Hindlimb muscle (tissue), 1 donor: ENCODE data around the gene PCDHB16. TPM values are rescaled to one million over a fixed set of nuclear protein-coding genes. Genes with fewer than 3 reads are reported as not detected.
"Not testable (repeated sequence)": the region's sequence is repeated elsewhere in the genome, so short reads cannot be mapped to it uniquely, and the experiment has no call there.

ENCODE experiments used
- DNase-seq: peaks from one replicate; pipeline ENCODE4 v3.0.0-alpha.2; 2013
- polyA plus RNA-seq: library from polyadenylated mRNA; unstranded; fragments of 120-200 nt; gene quantifications from one replicate; pipeline ENCODE4 v1.2.1, GENCODE V29; 2013; ENCODE audit not compliant: insufficient read length

The PCDHB16 gene
- polyA plus RNA-seq, 1 donor: 3.9 TPM

DNA sequence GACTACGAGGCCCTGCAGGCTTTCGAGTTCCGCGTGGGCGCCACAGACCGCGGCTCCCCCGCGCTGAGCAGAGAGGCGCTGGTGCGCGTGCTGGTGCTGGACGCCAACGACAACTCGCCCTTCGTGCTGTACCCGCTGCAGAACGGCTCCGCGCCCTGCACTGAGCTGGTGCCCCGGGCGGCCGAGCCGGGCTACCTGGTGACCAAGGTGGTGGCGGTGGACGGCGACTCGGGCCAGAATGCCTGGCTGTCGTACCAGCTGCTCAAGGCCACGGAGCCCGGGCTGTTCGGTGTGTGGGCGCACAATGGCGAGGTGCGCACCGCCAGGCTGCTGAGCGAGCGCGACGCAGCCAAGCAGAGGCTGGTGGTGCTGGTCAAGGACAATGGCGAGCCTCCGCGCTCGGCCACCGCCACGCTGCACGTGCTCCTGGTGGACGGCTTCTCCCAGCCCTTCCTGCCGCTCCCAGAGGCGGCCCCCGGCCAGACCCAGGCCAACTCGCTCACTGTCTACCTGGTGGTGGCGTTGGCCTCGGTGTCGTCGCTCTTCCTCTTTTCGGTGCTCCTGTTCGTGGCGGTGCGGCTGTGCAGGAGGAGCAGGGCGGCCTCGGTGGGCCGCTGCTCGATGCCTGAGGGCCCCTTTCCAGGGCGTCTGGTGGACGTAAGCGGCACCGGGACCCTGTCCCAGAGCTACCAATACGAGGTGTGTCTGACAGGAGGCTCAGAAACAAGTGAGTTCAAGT, 2.1 kb downstream of the PCDHB16 start:
- DNase-seq: not testable (repeated sequence)

DNA sequence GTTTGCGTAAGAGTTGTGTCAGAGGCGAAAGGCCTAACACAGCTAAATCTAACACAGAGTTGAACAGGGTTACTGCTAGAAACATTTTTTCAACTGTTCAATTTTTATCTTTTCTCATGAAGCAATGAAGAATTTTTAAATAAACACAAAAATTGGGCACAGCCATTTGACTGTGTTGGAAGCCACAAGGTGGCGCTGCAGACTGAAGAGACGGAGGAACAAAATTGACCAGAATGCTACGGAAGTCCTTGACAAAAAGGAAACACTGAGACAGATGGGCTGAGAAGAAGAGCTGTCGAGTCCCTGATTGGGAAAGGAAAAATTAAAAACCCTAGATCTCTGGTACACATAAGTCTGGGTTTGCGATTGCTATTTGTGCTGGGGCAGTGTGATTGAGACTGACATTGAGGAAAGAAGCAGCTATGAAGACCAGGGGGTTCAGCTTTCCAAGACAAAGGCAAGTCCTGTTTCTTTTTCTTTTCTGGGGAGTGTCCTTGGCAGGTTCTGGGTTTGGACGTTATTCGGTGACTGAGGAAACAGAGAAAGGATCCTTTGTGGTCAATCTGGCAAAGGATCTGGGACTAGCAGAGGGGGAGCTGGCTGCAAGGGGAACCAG, 4.8 kb downstream of the PCDHB16 start, which contains the start of gene PCDHB9:
PCDHB9 (plus strand) TSS at position 265 of the 616 bp plus-strand sequence; CDS start at position 423, 158 bp downstream.
- no peak for DNase-seq

DNA sequence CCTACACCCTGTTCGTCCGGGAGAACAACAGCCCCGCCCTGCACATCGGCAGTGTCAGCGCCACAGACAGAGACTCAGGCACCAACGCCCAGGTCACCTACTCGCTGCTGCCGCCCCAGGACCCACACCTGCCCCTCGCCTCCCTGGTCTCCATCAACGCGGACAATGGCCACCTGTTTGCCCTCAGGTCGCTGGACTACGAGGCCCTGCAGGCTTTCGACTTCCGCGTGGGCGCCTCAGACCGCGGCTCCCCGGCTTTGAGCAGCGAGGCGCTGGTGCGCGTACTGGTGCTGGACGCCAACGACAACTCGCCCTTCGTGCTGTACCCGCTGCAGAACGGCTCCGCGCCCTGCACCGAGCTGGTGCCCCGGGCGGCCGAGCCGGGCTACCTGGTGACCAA, 6.5 kb downstream of the PCDHB16 start:
- not testable (repeated sequence) for DNase-seq

DNA sequence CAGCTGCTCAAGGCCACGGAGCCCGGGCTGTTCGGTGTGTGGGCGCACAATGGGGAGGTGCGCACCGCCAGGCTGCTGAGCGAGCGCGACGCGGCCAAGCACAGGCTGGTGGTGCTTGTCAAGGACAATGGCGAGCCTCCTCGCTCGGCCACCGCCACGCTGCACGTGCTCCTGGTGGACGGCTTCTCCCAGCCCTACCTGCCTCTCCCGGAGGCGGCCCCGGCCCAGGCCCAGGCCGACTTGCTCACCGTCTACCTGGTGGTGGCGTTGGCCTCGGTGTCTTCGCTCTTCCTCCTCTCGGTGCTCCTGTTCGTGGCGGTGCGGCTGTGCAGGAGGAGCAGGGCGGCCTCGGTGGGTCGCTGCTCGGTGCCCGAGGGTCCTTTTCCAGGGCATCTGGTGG, 6.9 kb downstream of the PCDHB16 start:
- DNase-seq: not testable (repeated sequence)

DNA sequence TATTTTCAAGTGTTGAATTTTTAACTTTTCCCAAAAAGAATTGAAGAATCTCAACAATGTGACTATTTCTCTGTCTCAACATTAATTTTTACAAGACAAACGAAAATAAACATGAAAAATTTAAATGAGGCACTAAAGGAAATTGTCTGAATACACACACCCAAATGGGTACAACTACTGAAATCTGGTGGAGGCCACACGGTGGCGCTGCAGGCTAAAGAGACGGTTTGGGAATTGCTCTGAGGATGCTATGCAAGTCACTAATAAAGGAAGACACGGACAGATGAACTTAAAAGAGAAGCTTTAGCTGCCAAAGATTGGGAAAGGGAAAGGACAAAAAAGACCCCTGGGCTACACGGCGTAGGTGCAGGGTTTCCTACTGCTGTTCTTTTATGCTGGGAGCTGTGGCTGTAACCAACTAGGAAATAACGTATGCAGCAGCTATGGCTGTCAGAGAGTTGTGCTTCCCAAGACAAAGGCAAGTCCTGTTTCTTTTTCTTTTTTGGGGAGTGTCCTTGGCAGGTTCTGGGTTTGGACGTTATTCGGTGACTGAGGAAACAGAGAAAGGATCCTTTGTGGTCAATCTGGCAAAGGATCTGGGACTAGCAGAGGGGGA, 10.0 kb downstream of the PCDHB16 start, which contains the start of gene PCDHB10:
PCDHB10 (plus strand) TSS at position 244 of the 616 bp plus-strand sequence; CDS start at position 444, 200 bp downstream.
- DNase-seq: peak; percentile 10

DNA sequence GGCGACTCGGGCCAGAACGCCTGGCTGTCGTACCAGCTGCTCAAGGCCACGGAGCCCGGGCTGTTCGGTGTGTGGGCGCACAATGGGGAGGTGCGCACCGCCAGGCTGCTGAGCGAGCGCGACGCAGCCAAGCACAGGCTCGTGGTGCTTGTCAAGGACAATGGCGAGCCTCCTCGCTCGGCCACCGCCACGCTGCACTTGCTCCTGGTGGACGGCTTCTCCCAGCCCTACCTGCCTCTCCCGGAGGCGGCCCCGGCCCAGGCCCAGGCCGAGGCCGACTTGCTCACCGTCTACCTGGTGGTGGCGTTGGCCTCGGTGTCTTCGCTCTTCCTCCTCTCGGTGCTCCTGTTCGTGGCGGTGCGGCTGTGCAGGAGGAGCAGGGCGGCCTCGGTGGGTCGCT, 12.1 kb downstream of the PCDHB16 start:
- not testable (repeated sequence) for DNase-seq

DNA sequence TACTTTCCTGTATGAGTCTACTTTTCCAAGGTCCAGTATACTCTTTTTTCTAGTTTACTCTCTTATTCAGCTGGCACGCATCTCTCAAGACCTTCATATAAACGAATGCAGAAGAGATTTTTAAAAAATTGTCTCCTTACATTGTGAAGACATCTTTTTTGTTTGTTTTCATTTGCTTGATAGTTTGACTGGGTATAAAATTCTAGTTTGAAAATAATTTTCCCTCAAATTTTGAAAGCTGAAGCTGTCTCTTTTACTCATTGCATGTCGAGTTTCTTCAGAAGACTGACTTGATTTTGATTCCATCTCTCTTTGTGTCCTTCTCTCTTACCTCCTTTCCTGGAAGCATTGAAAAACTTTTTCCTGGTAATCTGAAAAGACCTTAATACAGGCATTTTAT, 14.2 kb downstream of the PCDHB16 start:
- no peak for DNase-seq

DNA sequence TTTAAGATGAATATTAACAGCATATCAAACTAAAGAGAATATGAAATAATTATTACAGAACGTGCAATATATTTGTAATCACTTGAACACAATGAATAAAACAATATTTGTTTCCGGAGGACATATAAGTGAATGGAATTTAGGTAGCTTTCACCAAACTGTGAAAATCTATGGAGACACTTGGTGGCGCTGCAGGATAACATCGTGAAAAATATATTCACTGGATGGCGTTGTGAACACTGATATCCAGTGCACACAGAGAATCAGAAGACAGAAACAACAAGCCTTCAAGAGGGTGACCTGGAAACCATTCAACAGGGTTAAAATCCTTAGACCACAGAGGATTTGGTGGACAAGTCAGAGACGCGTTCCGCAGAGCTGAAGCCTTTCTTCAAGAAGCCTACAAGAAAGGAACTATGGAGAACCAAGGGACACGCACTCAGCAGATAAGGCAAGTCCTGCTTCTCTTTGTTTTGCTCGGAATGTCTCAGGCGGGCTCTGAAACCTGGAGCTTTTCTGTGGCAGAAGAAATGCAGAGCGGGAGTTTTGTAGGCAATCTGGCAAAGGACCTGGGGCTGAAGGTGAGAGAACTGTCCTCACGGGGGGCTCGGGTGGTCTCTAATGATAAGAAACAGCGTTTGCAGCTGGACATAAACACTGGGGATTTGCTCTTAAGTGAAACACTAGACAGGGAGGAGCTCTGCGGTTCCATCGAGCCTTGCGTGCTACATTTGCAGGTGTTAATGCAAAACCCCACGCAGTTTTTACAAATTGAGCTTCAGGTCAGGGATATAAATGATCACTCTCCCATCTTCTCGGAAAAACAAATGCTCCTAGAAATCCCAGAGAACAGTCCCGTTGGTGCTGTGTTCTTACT, 17.4 kb downstream of the PCDHB16 start, which contains the start of gene PCDHB11:
PCDHB11 (plus strand) TSS at position 269 of the 877 bp plus-strand sequence; CDS start at position 417, 148 bp downstream.
- DNase-seq: no peak

DNA sequence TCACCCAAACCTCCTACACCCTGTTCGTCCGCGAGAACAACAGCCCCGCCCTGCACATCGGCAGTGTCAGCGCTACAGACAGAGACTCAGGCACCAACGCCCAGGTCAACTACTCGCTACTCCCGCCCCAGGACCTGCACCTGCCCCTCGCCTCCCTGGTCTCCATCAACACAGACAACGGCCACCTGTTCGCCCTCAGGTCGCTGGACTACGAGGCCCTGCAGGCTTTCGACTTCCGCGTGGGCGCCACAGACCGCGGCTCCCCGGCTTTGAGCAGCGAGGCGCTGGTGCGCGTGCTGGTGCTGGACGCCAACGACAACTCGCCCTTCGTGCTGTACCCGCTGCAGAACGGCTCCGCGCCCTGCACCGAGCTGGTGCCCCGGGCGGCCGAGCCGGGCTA, 18.9 kb downstream of the PCDHB16 start:
- not testable (repeated sequence) for DNase-seq

DNA sequence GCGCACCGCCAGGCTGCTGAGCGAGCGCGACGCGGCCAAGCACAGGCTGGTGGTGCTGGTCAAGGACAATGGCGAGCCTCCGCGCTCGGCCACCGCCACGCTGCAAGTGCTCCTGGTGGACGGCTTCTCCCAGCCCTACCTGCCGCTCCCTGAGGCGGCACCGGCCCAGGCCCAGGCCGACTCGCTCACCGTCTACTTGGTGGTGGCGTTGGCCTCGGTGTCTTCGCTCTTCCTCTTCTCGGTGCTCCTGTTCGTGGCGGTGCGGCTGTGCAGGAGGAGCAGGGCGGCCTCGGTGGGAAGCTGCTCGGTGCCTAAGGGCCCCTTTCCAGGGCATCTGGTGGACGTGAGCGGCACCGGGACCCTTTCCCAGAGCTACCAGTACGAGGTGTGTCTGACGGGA, 19.5 kb downstream of the PCDHB16 start:
- DNase-seq: not testable (repeated sequence)

DNA sequence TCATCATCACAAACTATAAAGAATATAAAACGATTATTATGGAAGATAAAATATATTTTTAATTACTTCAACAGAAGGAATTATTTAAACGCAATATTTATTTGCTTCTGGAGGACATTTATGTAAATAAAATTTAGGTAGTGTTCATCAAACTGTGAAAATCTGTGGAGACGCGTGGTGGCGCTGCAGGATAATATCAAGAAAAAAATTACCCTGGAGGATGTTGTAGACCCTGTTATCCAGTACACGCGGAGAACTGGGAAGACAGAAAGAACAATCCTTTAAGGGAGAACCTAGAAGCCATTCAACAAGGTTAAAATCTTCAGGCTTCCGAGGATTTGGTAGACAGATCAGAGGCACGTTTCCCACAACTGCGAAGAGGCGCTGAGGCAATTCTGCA, 26.3 kb downstream of the PCDHB16 start, which contains the start of gene PCDHB12:
PCDHB12 (plus strand) TSS at position 242 of the 400 bp plus-strand sequence. CDS start 189 bp downstream, outside the sequence.
- no peak for DNase-seq

DNA sequence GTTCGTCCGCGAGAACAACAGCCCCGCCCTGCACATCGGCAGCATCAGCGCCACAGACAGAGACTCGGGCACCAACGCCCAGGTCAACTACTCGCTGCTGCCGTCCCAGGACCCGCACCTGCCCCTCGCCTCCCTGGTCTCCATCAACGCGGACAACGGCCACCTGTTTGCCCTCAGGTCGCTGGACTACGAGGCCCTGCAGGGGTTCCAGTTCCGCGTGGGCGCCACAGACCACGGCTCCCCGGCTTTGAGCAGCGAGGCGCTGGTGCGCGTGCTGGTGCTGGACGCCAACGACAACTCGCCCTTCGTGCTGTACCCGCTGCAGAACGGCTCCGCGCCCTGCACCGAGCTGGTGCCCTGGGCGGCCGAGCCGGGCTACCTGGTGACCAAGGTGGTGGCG, 28.1 kb downstream of the PCDHB16 start:
- DNase-seq: not testable (repeated sequence)

DNA sequence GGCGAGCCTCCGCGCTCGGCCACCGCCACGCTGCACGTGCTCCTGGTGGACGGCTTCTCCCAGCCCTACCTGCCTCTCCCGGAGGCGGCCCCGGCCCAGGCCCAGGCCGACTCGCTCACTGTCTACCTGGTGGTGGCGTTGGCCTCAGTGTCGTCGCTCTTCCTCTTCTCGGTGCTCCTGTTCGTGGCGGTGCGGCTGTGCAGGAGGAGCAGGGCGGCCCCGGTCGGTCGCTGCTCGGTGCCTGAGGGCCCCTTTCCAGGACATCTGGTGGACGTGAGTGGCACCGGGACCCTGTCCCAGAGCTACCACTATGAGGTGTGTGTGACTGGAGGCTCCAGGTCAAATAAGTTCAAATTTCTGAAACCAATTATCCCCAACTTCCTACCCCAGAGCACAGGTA, 28.7 kb downstream of the PCDHB16 start:
- not testable (repeated sequence) for DNase-seq

DNA sequence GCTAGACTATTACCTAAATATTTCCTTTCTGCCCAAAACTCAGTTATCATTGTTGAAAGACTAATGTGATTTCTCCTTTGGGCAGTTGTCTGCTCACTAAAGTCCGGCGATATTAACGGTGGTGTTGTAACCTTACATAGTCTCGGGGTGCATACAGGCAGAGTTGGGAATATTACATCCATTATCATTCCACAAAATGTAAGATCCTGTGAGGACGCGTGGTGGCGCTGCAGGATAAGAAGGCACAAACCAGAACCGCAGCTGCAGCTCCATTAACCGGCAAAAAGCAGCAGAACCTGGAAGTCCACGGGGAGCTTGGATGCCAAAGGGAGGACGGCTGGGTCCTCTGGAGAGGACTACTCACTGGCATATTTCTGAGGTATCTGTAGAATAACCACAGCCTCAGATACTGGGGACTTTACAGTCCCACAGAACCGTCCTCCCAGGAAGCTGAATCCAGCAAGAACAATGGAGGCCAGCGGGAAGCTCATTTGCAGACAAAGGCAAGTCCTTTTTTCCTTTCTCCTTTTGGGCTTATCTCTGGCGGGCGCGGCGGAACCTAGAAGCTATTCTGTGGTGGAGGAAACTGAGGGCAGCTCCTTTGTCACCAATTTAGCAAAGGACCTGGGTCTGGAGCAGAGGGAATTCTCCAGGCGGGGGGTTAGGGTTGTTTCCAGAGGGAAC, 31.6 kb downstream of the PCDHB16 start, which contains the start of gene PCDHB13:
PCDHB13 (plus strand) TSS at position 264 of the 684 bp plus-strand sequence; CDS start at position 469, 205 bp downstream.
- not testable (repeated sequence) for DNase-seq

DNA sequence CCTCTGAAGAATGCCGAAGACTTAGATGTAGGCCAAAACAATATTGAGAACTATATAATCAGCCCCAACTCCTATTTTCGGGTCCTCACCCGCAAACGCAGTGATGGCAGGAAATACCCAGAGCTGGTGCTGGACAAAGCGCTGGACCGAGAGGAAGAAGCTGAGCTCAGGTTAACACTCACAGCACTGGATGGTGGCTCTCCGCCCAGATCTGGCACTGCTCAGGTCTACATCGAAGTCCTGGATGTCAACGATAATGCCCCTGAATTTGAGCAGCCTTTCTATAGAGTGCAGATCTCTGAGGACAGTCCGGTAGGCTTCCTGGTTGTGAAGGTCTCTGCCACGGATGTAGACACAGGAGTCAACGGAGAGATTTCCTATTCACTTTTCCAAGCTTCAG, 32.4 kb downstream of the PCDHB16 start:
- not testable (repeated sequence) for DNase-seq

DNA sequence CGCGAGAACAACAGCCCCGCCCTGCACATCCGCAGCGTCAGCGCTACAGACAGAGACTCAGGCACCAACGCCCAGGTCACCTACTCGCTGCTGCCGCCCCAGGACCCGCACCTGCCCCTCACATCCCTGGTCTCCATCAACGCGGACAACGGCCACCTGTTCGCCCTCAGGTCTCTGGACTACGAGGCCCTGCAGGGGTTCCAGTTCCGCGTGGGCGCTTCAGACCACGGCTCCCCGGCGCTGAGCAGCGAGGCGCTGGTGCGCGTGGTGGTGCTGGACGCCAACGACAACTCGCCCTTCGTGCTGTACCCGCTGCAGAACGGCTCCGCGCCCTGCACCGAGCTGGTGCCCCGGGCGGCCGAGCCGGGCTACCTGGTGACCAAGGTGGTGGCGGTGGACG, 33.3 kb downstream of the PCDHB16 start:
- not testable (repeated sequence) for DNase-seq

DNA sequence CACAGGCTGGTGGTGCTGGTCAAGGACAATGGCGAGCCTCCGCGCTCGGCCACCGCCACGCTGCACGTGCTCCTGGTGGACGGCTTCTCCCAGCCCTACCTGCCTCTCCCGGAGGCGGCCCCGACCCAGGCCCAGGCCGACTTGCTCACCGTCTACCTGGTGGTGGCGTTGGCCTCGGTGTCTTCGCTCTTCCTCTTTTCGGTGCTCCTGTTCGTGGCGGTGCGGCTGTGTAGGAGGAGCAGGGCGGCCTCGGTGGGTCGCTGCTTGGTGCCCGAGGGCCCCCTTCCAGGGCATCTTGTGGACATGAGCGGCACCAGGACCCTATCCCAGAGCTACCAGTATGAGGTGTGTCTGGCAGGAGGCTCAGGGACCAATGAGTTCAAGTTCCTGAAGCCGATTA, 33.8 kb downstream of the PCDHB16 start:
- DNase-seq: not testable (repeated sequence)

DNA sequence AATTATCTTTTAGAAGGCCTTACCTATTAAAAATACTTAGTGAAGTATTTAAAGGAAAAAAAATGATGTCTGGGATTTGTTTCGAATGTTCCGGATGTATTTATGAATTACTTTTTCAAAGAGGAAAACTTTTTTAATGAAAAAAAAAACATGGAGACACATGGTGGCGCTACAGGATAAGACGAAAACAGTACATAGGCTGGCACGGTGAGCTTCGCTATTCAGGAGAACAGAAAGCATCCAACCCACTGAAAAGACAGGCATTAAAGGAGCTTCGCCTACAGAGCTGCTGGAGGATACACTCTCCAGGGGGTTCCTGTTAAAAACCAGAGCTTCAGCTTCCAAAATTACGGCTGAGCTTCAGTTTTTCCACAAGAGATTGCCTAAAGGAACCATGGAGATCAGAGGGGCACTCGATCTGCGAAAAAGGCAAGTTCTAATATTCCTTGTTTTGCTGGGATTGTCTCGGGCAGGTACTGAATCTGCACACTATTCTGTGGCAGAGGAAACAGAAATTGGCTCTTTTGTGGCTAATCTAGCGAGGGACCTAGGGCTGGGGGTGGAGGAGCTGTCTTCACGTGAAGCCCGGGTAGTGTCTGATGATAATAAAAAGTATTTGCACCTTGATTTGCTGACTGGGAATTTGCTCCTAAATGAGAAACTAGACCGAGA, 41.1 kb downstream of the PCDHB16 start, which contains the start of gene PCDHB14:
PCDHB14 (plus strand) TSS at position 232 of the 672 bp plus-strand sequence; CDS start at position 395, 163 bp downstream.
- DNase-seq: peak; percentile 15

DNA sequence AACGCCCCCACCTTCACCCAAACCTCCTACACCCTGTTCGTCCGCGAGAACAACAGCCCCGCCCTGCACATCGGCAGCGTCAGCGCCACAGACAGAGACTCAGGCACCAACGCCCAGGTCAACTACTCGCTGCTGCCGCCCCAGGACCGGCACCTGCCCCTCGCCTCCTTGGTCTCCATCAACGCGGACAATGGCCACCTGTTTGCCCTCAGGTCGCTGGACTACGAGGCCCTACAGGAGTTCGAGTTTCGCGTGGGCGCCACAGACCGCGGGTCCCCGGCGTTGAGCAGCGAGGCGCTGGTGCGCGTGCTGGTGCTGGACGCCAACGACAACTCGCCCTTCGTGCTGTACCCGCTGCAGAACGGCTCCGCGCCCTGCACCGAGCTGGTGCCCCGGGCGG, 42.7 kb downstream of the PCDHB16 start:
- not testable (repeated sequence) for DNase-seq

DNA sequence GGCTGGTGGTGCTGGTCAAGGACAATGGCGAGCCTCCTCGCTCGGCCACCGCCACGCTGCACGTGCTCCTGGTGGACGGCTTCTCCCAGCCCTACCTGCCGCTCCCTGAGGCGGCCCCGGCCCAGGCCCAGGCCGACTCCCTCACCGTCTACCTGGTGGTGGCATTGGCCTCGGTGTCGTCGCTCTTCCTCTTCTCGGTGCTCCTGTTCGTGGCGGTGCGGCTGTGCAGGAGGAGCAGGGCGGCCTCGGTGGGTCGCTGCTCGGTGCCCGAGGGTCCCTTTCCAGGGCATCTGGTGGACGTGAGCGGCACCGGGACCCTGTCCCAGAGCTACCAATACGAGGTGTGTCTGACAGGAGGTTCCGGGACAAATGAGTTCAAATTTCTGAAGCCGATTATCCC, 43.2 kb downstream of the PCDHB16 start:
- DNase-seq: not testable (repeated sequence)
